ENCODE measurements around the gene KLHDC8B. TPM values are rescaled to one million over a fixed set of nuclear protein-coding genes. Genes with fewer than 3 reads are reported as not detected.
A peak's percentile ranks its signal among the peaks of the same experiment; 100 is the strongest.

Gene KLHDC8B
- total RNA-seq, 1 donor from 2014 or later: 36.3 TPM

- H3K27me3 Mint-ChIP-seq (ENCODE audit: unreplicated experiment): peaks cover 1% of the 10 kb centered on the region
- peak overlapping the region; percentile 88 for H3K4me3 Mint-ChIP-seq (ENCODE audit: unreplicated experiment)
- no peaks in the 10 kb centered on the region for H3K36me3 Mint-ChIP-seq (ENCODE audit: unreplicated experiment)
- no peak for DNase-seq
- H3K4me1 Mint-ChIP-seq (ENCODE audit: low read depth, unreplicated experiment): no peaks in the 10 kb centered on the region
- peak overlapping the region; percentile 2 for H3K27ac Mint-ChIP-seq (ENCODE audit: unreplicated experiment)
- no peaks in the 10 kb centered on the region for H3K9me3 Mint-ChIP-seq (ENCODE audit: unreplicated experiment)
- no peak for TF ChIP-seq CTCF (IDR thresholded peaks at IDR 0.05; ENCODE audit: partially characterized antibody, unreplicated experiment)
Observed at GRCh38 chr3:49132073-49132436, 39.3 kb upstream of the KLHDC8B start.

GRCh38 chr3:49132437-49133225 is 38.8 kb upstream of the KLHDC8B start, which contains the start of gene LAMB2:
LAMB2 (minus strand) TSS chr3:49133050; CDS start chr3:49132867, 183 bp downstream.
- no peaks in the 10 kb centered on the region for H3K4me1 Mint-ChIP-seq (ENCODE audit: low read depth, unreplicated experiment)
- peak; percentile 73 for DNase-seq
- no peaks in the 10 kb centered on the region for H3K9me3 Mint-ChIP-seq (ENCODE audit: unreplicated experiment)
- peaks cover 1% of the 10 kb centered on the region for H3K27me3 Mint-ChIP-seq (ENCODE audit: unreplicated experiment)
- H3K36me3 Mint-ChIP-seq (ENCODE audit: unreplicated experiment): no peaks in the 10 kb centered on the region
- H3K4me3 Mint-ChIP-seq (ENCODE audit: unreplicated experiment): peak within 1 kb of the TSS; percentile 88
- no peak for TF ChIP-seq CTCF (IDR thresholded peaks at IDR 0.05; ENCODE audit: partially characterized antibody, unreplicated experiment)
- peak within 1 kb of the TSS; percentile 78 for H3K27ac Mint-ChIP-seq (ENCODE audit: unreplicated experiment)

GRCh38 chr3:49133226-49133951 is 38.0 kb upstream of the KLHDC8B start:
- Mint-ChIP-seq H3K27me3 (ENCODE audit: unreplicated experiment) (peaks cover 1% of the 10 kb centered on the region), H3K27ac (ENCODE audit: unreplicated experiment) (peak overlapping the region; percentile 78), H3K4me1 (ENCODE audit: low read depth, unreplicated experiment) (no peaks in the 10 kb centered on the region), H3K36me3 (ENCODE audit: unreplicated experiment) (no peaks in the 10 kb centered on the region), H3K4me3 (ENCODE audit: unreplicated experiment) (peak overlapping the region; percentile 88), H3K9me3 (ENCODE audit: unreplicated experiment) (no peaks in the 10 kb centered on the region)
- DNase-seq: peak; percentile 84
- TF ChIP-seq CTCF (IDR thresholded peaks at IDR 0.05; ENCODE audit: partially characterized antibody, unreplicated experiment): no peak

GRCh38 chr3:49134471-49135265 is 36.7 kb upstream of the KLHDC8B start:
- no peaks in the 10 kb centered on the region for H3K4me1 Mint-ChIP-seq (ENCODE audit: low read depth, unreplicated experiment)
- no peak overlapping the region for H3K27ac Mint-ChIP-seq (ENCODE audit: unreplicated experiment)
- DNase-seq: no peak

More at GRCh38 chr3:49134471-49135265, 36.7 kb upstream of the KLHDC8B start:
- no peaks in the 10 kb centered on the region for H3K9me3 Mint-ChIP-seq (ENCODE audit: unreplicated experiment)
- no peaks in the 10 kb centered on the region for H3K36me3 Mint-ChIP-seq (ENCODE audit: unreplicated experiment)
- no peak for TF ChIP-seq CTCF (IDR thresholded peaks at IDR 0.05; ENCODE audit: partially characterized antibody, unreplicated experiment)
- peaks cover 1% of the 10 kb centered on the region for H3K27me3 Mint-ChIP-seq (ENCODE audit: unreplicated experiment)
- no peak overlapping the region for H3K4me3 Mint-ChIP-seq (ENCODE audit: unreplicated experiment)

Measured in glutamatergic neuron (in vitro differentiated cells).